HG02943 (cell line): ENCODE data around the gene DUOXA1.

Experiments used
- ATAC-seq: cut with Tn5 transposase; IDR thresholded peaks from one replicate; pipeline ENCODE4 v1.9.1; 2021; ENCODE audit warnings: mild to moderate bottlenecking, low read depth, moderate library complexity; ENCODE audit not compliant: unreplicated experiment

The DUOXA1 gene

GRCh38 chr15:45134046-45134445 is 4.4 kb upstream of the DUOXA1 start:
- no peak for ATAC-seq

DNA sequence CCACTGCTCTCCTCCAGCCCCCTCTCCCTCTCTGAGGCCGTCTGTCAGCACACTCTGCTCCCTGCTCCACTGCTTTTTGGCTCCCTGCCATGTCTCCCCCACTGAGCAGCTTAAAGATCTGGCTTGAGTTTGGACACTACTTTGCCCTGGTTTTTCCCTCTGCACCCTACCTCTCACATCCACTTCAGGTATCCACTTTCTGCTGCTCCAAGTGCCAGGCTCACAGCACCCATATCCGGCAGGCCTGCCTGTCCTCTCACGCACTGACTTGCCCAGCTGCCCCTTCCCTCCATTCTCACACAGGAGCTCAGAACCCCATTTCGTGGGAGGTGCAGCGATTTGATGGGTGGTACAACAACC is 3.9 kb upstream of the DUOXA1 start:
- ATAC-seq: no peak

DNA sequence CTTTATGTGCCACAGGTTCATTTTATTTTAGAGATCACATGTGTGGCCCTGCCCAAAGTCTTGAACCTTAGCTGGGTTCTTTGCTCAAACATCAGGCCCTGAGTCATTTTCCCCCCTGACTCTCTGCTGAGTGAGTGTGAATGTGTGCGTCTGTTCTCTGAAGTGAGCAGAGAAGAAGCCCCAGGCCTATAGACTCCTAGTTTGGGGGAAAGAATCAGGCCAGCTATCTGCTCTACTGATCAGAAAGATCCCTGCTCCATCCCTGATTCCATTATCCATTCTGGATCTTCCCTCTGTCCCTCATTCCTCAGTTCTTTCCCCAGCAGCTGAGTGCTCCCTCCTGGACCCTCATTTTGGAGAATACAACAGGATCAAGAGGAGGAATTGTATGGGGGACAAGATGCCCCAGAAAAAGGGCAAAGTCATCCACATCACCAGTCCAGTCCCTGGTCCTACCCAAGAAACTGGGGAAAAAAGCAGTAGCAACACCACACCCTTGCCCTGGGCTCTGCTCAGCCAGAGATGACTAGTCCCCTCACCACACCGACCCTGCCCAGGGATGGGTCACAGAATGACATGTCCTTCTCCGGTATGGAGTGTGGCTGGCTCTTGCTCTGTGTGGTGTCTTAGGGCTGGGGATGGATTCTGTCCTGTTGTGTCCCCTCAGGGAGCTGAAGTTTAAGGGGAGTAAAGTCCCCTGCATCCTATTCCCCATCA is 3.3 kb upstream of the DUOXA1 start:
- ATAC-seq: no peak

GRCh38 chr15:45131510-45131909 is 1.8 kb upstream of the DUOXA1 start:
- ATAC-seq: no peak

GRCh38 chr15:45130291-45131000 is 767 bp upstream of the DUOXA1 start:
- ATAC-seq: no peak

GRCh38 chr15:45128971-45129639 is 574 bp downstream of the DUOXA1 start:
- no peak for ATAC-seq

DNA sequence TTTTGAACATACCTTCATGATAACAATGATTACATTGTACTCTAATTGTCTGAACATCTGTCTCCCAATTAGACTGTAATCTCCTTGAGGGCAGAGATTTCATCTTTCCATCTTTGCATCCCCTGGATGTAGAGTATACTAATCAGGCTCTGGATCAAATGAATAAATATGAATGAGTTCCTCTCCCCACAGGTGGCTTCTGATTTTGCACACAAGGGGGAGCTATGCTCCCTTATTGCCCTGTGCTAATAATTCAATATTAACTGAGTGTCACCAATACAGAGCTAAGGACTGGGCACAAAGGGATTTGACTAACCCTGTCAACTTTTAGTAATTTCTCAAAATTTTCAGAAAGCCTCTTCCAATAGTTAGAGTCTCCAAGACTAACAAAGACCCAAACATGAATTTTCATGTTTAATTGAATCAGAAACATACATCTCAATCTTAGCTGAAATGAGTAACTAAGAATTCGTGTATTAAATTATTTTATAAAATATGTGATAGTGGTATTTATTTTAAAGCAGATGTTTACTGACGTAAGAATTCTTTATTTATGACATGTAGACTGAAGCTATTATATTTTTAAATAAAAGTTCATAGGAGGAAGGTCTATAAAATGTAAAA is 3.0 kb downstream of the DUOXA1 start:
- ATAC-seq: no peak

- ATAC-seq: no peak
These were observed 6.3 kb downstream of the DUOXA1 start for GRCh38 chr15:45123397-45123796.

GRCh38 chr15:45122719-45123118 is 7.0 kb downstream of the DUOXA1 start:
- no peak for ATAC-seq

GRCh38 chr15:45121706-45122417 is 7.8 kb downstream of the DUOXA1 start:
- ATAC-seq: no peak

- no peak for ATAC-seq
These were observed 8.7 kb downstream of the DUOXA1 start for GRCh38 chr15:45121020-45121419.

GRCh38 chr15:45120081-45120972 is 9.4 kb downstream of the DUOXA1 start:
- no peak for ATAC-seq

DNA sequence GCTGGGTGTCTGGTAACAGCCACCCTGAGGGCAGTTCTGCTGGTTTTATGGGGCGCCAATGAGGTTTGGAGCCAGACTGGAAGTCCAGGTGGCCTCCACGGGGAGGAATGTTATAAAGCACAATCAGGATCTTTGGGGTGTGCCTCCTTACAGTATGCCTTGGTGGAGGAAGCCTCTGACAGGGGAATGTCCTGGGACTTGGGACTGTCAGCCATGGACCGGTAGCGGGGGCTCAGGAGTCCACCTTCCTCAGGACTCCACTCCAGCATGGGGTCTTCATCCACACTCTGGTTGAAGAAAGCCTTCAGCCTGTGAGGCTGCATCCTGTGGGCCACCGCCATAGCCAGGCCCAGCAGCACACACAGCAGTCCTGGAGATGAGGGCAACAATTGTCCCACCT is 10.7 kb downstream of the DUOXA1 start:
- no peak for ATAC-seq

DNA sequence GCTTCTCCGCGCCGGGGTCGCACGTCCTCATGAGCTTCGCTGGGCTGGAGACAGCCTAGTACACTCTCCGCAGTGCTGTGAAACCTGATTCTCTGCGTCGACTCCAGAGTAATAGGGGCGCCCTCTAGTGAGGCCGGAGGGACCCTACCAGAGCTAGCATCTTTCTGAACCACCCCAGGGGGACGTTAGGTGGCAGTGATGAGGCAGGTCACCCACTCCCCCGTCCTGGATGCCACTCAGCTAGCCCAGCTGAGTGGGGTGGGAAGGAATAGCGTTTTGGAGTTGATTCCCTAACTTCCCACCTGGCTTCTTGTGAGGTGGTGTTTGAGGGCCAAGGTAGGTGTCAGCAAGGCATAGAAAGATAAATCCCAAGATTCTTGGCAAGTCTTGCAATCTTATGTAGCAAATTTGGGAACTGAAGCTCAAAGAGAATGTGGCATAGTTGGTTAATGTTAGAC is 11.5 kb downstream of the DUOXA1 start:
- ATAC-seq: peak; percentile 85

GRCh38 chr15:45117308-45118130 is 12.2 kb downstream of the DUOXA1 start:
- ATAC-seq: no peak

DNA sequence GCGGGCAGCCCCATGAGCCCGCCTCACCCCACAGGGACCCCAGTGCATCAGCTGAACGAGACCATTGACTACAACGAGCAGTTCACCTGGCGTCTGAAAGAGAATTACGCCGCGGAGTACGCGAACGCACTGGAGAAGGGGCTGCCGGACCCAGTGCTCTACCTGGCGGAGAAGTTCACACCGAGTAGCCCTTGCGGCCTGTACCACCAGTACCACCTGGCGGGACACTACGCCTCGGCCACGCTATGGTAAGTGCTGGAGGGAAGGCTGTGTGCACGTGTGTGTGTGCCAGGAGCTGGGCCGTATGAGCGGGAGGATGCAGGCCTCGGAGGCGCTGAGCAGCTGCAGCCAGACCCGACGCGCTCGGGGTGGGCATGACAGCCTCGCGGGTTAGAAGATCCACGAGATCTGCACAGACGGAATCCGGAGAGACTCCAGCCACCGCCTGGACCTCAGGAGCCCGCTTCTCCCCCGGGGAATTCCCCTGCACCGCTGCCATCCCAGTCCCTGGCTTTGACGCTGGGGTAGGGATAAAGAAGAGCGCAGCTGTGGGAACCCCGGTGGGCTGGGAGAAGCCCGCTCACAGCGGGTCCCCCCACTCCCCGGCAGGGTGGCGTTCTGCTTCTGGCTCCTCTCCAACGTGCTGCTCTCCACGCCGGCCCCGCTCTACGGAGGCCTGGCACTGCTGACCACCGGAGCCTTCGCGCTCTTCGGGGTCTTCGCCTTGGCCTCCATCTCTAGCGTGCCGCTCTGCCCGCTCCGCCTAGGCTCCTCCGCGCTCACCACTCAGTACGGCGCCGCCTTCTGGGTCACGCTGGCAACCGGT is 13.0 kb downstream of the DUOXA1 start:
- no peak for ATAC-seq

GRCh38 chr15:45116006-45116481 is 13.6 kb downstream of the DUOXA1 start:
- ATAC-seq: no peak
